Measurements from ENCODE around the gene TBXAS1. TPM values are rescaled to one million over a fixed set of nuclear protein-coding genes. Genes with fewer than 3 reads are reported as not detected.

TBXAS1 gene
- total RNA-seq, 2 donors from 2014 or later, result 30.1 to 66.6 TPM

GRCh38 chr7:140004672-140005071, 175.6 kb downstream of the TBXAS1 start:
- Histone ChIP-seq H3K4me1 (ENCODE audit: control insufficient read depth in 1 of 2, low read depth in 2 of 2) (no peaks in the 10 kb centered on the region), H3K9me3 (no peaks in the 10 kb centered on the region), H3K27ac (no peak overlapping the region), H3K36me3 (no peaks in the 10 kb centered on the region), H3K27me3 (replicated peaks; ENCODE audit: insufficient read depth) (no peaks in the 10 kb centered on the region), H3K4me3 (no peak overlapping the region)
- ATAC-seq (ENCODE audit: insufficient number of reproducible peaks, low FRiP score, low read depth), result no peak
- no peak for DNase-seq (ENCODE audit: low spot score)
- TF ChIP-seq CTCF (IDR thresholded peaks at IDR 0.05), result no peak

GRCh38 chr7:140005341-140005740, 176.3 kb downstream of the TBXAS1 start:
- DNase-seq (ENCODE audit: low spot score) (no peak), ATAC-seq (ENCODE audit: insufficient number of reproducible peaks, low FRiP score, low read depth) (no peak)

GRCh38 chr7:140005754-140006503, 176.9 kb downstream of the TBXAS1 start:
- no peak for ATAC-seq (ENCODE audit: insufficient number of reproducible peaks, low FRiP score, low read depth)
- TF ChIP-seq CTCF (IDR thresholded peaks at IDR 0.05), result no peak
- H3K27ac ChIP-seq, result no peak overlapping the region
- H3K36me3 ChIP-seq, result no peaks in the 10 kb centered on the region
- no peaks in the 10 kb centered on the region for H3K9me3 ChIP-seq
- H3K4me1 ChIP-seq (ENCODE audit: control insufficient read depth in 1 of 2, low read depth in 2 of 2), result no peaks in the 10 kb centered on the region
- no peak for DNase-seq (ENCODE audit: low spot score)
- no peak overlapping the region for H3K4me3 ChIP-seq
- no peaks in the 10 kb centered on the region for H3K27me3 ChIP-seq (replicated peaks; ENCODE audit: insufficient read depth)

More at GRCh38 chr7:140005341-140005740, 176.3 kb downstream of the TBXAS1 start:
- H3K4me1 ChIP-seq (ENCODE audit: control insufficient read depth in 1 of 2, low read depth in 2 of 2), result no peaks in the 10 kb centered on the region
- no peaks in the 10 kb centered on the region for H3K36me3 ChIP-seq
- no peaks in the 10 kb centered on the region for H3K9me3 ChIP-seq
- H3K27me3 ChIP-seq (replicated peaks; ENCODE audit: insufficient read depth), result no peaks in the 10 kb centered on the region
- TF ChIP-seq CTCF (IDR thresholded peaks at IDR 0.05), result no peak
- H3K27ac ChIP-seq, result no peak overlapping the region
- H3K4me3 ChIP-seq, result no peak overlapping the region

- TF ChIP-seq CTCF (IDR thresholded peaks at IDR 0.05), result no peak
- no peaks in the 10 kb centered on the region for H3K36me3 ChIP-seq
- H3K27me3 ChIP-seq (replicated peaks; ENCODE audit: insufficient read depth), result no peaks in the 10 kb centered on the region
- ATAC-seq (ENCODE audit: insufficient number of reproducible peaks, low FRiP score, low read depth), result no peak
- H3K4me3 ChIP-seq, result no peak overlapping the region
- DNase-seq (ENCODE audit: low spot score), result no peak
- no peak overlapping the region for H3K27ac ChIP-seq
- no peaks in the 10 kb centered on the region for H3K9me3 ChIP-seq
- no peaks in the 10 kb centered on the region for H3K4me1 ChIP-seq (ENCODE audit: control insufficient read depth in 1 of 2, low read depth in 2 of 2)
These were observed 177.5 kb downstream of the TBXAS1 start for GRCh38 chr7:140006600-140006999.

GRCh38 chr7:140007051-140007690, 178.1 kb downstream of the TBXAS1 start:
- no peaks in the 10 kb centered on the region for H3K36me3 ChIP-seq
- no peak overlapping the region for H3K27ac ChIP-seq
- ATAC-seq (ENCODE audit: insufficient number of reproducible peaks, low FRiP score, low read depth) (no peak), DNase-seq (ENCODE audit: low spot score) (no peak)
- H3K4me1 ChIP-seq (ENCODE audit: control insufficient read depth in 1 of 2, low read depth in 2 of 2), result no peaks in the 10 kb centered on the region
- H3K4me3 ChIP-seq, result no peak overlapping the region
- H3K27me3 ChIP-seq (replicated peaks; ENCODE audit: insufficient read depth), result no peaks in the 10 kb centered on the region
- no peaks in the 10 kb centered on the region for H3K9me3 ChIP-seq
- no peak for TF ChIP-seq CTCF (IDR thresholded peaks at IDR 0.05)

All from thoracic aorta (tissue), 2 donors.